HepG2 (cell line): ENCODE data around the gene LYZ. TPM values are rescaled to one million over a fixed set of nuclear protein-coding genes. Genes with fewer than 3 reads are reported as not detected.

ENCODE experiments used
- AGO1 ChIP-seq: fragments of 200-400 bp; formaldehyde crosslinking; IDR thresholded peaks from 2 replicates; pipeline ENCODE4 v1.6.1; 2017; ENCODE audit warnings: mild to moderate bottlenecking, low read depth, low read length, moderate library complexity; ENCODE audit not compliant: poor library complexity, severe bottlenecking
- DNMT1 ChIP-seq: sonication (generic); formaldehyde crosslinking; IDR thresholded peaks from 2 replicates; pipeline ENCODE4 v1.5.1; 2020; ENCODE audit warnings: mild to moderate bottlenecking, missing genetic modification reagents
- GATA4 ChIP-seq: sonication (generic); IDR thresholded peaks from 2 replicates; pipeline ENCODE4 v1.6.1; 2016; ENCODE audit warnings: antibody characterized with exemption, low read depth, borderline replicate concordance
- HDAC2 ChIP-seq: sonication (generic); formaldehyde crosslinking; IDR thresholded peaks from 2 replicates; pipeline ENCODE4 v1.4.0; 2020; ENCODE audit warnings: missing genetic modification reagents
- HMGA1 ChIP-seq: sonication (generic); formaldehyde crosslinking; conservative IDR thresholded peaks from 2 replicates; pipeline ENCODE4 v1.4.0; 2020; ENCODE audit warnings: missing genetic modification reagents
- IKZF4 ChIP-seq: sonication (generic); formaldehyde crosslinking; IDR thresholded peaks from 2 replicates; pipeline ENCODE4 v1.5.1; 2020; ENCODE audit warnings: borderline replicate concordance, mild to moderate bottlenecking, low read depth, missing genetic modification reagents; ENCODE audit errors: not compliant biosample characterization
- MTF2 ChIP-seq: sonication (generic); formaldehyde crosslinking; IDR thresholded peaks from 2 replicates; pipeline ENCODE4 v1.5.0; 2020; ENCODE audit warnings: missing genetic modification reagents, borderline replicate concordance
- NCOA1 ChIP-seq: sonication (generic); formaldehyde crosslinking; IDR thresholded peaks from 2 replicates; pipeline ENCODE4 v1.9.0; 2021; ENCODE audit warnings: missing genetic modification reagents
- PCBP1 ChIP-seq: fragments of 200-400 bp; formaldehyde crosslinking; IDR thresholded peaks from 2 replicates; pipeline ENCODE4 v1.6.1; 2017; ENCODE audit warnings: mild to moderate bottlenecking, low read depth, low read length, borderline replicate concordance
- PHF5A ChIP-seq: IDR thresholded peaks from one replicate; pipeline ENCODE4 v1.6.1; 2018; ENCODE audit warnings: low read depth, missing genetic modification reagents; ENCODE audit not compliant: unreplicated experiment
- RARA ChIP-seq: IDR thresholded peaks from 2 replicates; pipeline ENCODE4 v1.6.1; 2016; ENCODE audit warnings: missing genetic modification reagents, missing compliant biosample characterization
- SCMH1 ChIP-seq: sonication (generic); formaldehyde crosslinking; IDR thresholded peaks from 2 replicates; pipeline ENCODE4 v1.9.0; 2021; ENCODE audit warnings: missing genetic modification reagents, mild to moderate bottlenecking, borderline replicate concordance
- SMYD3 ChIP-seq: sonication (generic); formaldehyde crosslinking; IDR thresholded peaks from 2 replicates; pipeline ENCODE4 v1.8.1; 2023; ENCODE audit warnings: mild to moderate bottlenecking, missing genetic modification reagents
- TBX3 ChIP-seq: fragments of 450-650 bp; IDR thresholded peaks from 2 replicates; pipeline ENCODE4 v1.6.1; 2017; ENCODE audit warnings: antibody characterized with exemption, mild to moderate bottlenecking, inconsistent platforms, borderline replicate concordance
- TEAD3 ChIP-seq: optimal IDR thresholded peaks from 2 replicates; pipeline ENCODE3; 2016; ENCODE audit warnings: borderline replicate concordance
- ZNF614 ChIP-seq: IDR thresholded peaks from 2 replicates; pipeline ENCODE4 v1.6.1; 2018; ENCODE audit warnings: missing biosample characterization, missing genetic modification reagents, inconsistent platforms, borderline replicate concordance
- ZNF782 ChIP-seq: sonication (generic); formaldehyde crosslinking; IDR thresholded peaks from 2 replicates; pipeline ENCODE4 v1.4.0; 2020; ENCODE audit warnings: missing genetic modification reagents, mild to moderate bottlenecking, borderline replicate concordance
- polyA plus RNA-seq, 8 experiments: library from polyadenylated mRNA; depleted of rRNA in 3 of 8; stranded (reverse) in 7 of 8; unstranded in 1 of 8; fragments of >200 nt; fragmentation: Illumina TruSeq in 4 of 8; extraction: Trizol in 4 of 8; gene quantifications; 2 replicates each; pipeline versions ENCODE4 v1.2.1 to v1.2.3, GENCODE V29; 2011 to 2016; ENCODE audit warnings: low read depth in 4 of 8, missing spikeins in 1 of 8, mixed read lengths in 1 of 8; ENCODE audit not compliant: insufficient read depth in 1 of 8
- total RNA-seq, 5 experiments: library from RNA; depleted of rRNA; stranded (reverse); fragments of >200 nt; fragmentation: Illumina TruSeq; extraction: Trizol; gene quantifications; 2 replicates each; pipeline ENCODE4 v1.2.3, GENCODE V29; 2016; ENCODE audit warnings: low read depth in 1 of 5
- TF ChIP-seq, protein P1 (sequence below): sonication (generic); formaldehyde crosslinking; IDR thresholded peaks from 2 replicates; pipeline ENCODE4 v1.4.0; 2020; ENCODE audit warnings: missing genetic modification reagents
- TF ChIP-seq, protein P2 (sequence below): sonication (generic); formaldehyde crosslinking; IDR thresholded peaks from 2 replicates; pipeline ENCODE4 v1.4.0; 2020; ENCODE audit warnings: mild to moderate bottlenecking, missing genetic modification reagents
- TF ChIP-seq, protein P3 (sequence below): IDR thresholded peaks from 2 replicates; pipeline ENCODE4 v1.6.1; 2016; ENCODE audit warnings: missing compliant biosample characterization, missing genetic modification reagents, borderline replicate concordance
- TF ChIP-seq, protein P4 (sequence below): sonication (generic); formaldehyde crosslinking; IDR thresholded peaks from 2 replicates; pipeline ENCODE4 v1.5.0; 2020; ENCODE audit warnings: missing genetic modification reagents, mild to moderate bottlenecking, borderline replicate concordance

LYZ gene
- total and polyA plus RNA-seq, 2 of the 13 experiments (the other 11 are each of a cell fraction or from before 2014, with no cell fraction given): 1,788 to 2,054 TPM

DNA sequence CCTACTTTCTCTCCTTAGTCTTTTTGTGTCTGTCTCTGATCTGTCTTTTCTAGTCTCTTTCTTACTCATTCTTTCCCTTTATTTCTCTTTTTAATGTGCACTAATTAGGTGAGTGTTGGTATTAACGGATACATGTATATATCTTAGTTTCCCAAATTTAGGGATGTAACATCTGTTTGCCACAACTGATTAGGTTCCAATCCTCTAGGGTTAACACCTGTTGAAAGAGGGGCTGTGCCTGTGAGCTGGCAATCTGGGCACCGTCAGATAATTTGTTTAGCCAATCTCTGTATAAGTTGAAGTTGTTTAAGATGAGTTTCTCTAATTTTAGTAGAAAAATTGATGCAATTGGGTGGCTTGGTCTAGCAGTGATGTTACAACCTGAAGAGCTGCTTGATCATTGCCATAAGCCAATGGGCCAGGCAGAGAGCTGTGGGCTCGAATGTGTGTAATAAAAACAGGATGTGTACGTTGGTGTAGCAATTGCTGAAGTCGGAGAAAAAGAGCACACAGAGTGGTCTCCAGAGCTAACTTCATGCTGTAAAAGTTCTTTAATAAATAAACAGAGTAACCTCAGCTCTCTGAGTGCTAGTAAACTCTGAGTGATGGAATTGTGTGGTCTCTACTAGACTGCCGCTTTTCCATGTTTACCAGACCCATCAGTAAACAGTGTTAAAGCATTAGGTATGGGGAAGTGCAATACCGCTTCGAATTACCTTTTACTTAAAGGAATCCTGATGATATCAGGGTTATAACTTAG lies 18.3 kb upstream of the LYZ start (continued):
- TF ChIP-seq, protein P1, sequence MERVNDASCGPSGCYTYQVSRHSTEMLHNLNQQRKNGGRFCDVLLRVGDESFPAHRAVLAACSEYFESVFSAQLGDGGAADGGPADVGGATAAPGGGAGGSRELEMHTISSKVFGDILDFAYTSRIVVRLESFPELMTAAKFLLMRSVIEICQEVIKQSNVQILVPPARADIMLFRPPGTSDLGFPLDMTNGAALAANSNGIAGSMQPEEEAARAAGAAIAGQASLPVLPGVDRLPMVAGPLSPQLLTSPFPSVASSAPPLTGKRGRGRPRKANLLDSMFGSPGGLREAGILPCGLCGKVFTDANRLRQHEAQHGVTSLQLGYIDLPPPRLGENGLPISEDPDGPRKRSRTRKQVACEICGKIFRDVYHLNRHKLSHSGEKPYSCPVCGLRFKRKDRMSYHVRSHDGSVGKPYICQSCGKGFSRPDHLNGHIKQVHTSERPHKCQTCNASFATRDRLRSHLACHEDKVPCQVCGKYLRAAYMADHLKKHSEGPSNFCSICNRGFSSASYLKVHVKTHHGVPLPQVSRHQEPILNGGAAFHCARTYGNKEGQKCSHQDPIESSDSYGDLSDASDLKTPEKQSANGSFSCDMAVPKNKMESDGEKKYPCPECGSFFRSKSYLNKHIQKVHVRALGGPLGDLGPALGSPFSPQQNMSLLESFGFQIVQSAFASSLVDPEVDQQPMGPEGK: no peak
- TF ChIP-seq ZNF782 (CRISPR knock-in tag) (no peak), GATA4 (no peak), SMYD3 (CRISPR knock-in tag) (no peak), SCMH1 (CRISPR knock-in tag) (no peak), TBX3 (no peak), TEAD3 (CRISPR knock-in tag) (no peak), PHF5A (CRISPR knock-in tag) (no peak), ZNF614 (CRISPR knock-in tag) (no peak), MTF2 (CRISPR knock-in tag) (no peak), AGO1 (no peak), PCBP1 (no peak), NCOA1 (no peak), HDAC2 (no peak), IKZF4 (CRISPR knock-in tag) (no peak), HMGA1 (CRISPR knock-in tag) (no peak), DNMT1 (CRISPR knock-in tag) (no peak), RARA (CRISPR knock-in tag) (peak; percentile 52; the same call in 1 of the 2 replicates)
- TF ChIP-seq, protein P2, sequence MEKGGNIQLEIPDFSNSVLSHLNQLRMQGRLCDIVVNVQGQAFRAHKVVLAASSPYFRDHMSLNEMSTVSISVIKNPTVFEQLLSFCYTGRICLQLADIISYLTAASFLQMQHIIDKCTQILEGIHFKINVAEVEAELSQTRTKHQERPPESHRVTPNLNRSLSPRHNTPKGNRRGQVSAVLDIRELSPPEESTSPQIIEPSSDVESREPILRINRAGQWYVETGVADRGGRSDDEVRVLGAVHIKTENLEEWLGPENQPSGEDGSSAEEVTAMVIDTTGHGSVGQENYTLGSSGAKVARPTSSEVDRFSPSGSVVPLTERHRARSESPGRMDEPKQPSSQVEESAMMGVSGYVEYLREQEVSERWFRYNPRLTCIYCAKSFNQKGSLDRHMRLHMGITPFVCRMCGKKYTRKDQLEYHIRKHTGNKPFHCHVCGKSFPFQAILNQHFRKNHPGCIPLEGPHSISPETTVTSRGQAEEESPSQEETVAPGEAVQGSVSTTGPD (CRISPR knock-in tag): no peak
- TF ChIP-seq, protein P3, sequence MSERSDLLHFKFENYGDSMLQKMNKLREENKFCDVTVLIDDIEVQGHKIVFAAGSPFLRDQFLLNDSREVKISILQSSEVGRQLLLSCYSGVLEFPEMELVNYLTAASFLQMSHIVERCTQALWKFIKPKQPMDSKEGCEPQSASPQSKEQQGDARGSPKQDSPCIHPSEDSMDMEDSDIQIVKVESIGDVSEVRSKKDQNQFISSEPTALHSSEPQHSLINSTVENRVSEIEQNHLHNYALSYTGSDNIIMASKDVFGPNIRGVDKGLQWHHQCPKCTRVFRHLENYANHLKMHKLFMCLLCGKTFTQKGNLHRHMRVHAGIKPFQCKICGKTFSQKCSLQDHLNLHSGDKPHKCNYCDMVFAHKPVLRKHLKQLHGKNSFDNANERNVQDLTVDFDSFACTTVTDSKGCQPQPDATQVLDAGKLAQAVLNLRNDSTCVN: no peak
- TF ChIP-seq, protein P4, sequence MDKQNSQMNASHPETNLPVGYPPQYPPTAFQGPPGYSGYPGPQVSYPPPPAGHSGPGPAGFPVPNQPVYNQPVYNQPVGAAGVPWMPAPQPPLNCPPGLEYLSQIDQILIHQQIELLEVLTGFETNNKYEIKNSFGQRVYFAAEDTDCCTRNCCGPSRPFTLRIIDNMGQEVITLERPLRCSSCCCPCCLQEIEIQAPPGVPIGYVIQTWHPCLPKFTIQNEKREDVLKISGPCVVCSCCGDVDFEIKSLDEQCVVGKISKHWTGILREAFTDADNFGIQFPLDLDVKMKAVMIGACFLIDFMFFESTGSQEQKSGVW (CRISPR knock-in tag): no peak
